Liver (tissue), 9 donors: ENCODE results near the gene CRABP2. TPM values are rescaled to one million over a fixed set of nuclear protein-coding genes. Genes with fewer than 3 reads are reported as not detected.

Source experiments
- DNase-seq: peaks from one replicate; pipeline ENCODE4 v3.0.0-alpha.2; 2017; ENCODE audit warnings: low spot score
- H3K27ac ChIP-seq, 2 donors: one replicate each; pipeline ENCODE4 v1.7.0; 2013; ENCODE audit warnings: inconsistent platforms in 2 of 2, low read length in 2 of 2, control low read depth in 1 of 2, low read depth in 1 of 2, mild to moderate bottlenecking in 1 of 2
- H3K27me3 ChIP-seq, 4 donors: one replicate each; pipeline versions ENCODE4 v1.6.1 to v1.7.0; 2013; ENCODE audit warnings: low read length in 3 of 4, inconsistent platforms in 1 of 4, mild to moderate bottlenecking in 1 of 4, moderate library complexity in 1 of 4; ENCODE audit not compliant: control insufficient read depth in 4 of 4, insufficient read depth in 4 of 4
- H3K36me3 ChIP-seq, 4 donors: one replicate each; pipeline versions ENCODE4 v1.6.1 to v1.7.0; 2013; ENCODE audit warnings: low read length in 3 of 4, mild to moderate bottlenecking in 3 of 4, low read depth in 1 of 4, moderate library complexity in 1 of 4; ENCODE audit not compliant: control insufficient read depth in 4 of 4, insufficient read depth in 3 of 4
- H3K4me1 ChIP-seq, 4 donors: one replicate each; pipeline versions ENCODE4 v1.6.1 to v1.7.0; 2013; ENCODE audit warnings: low read length in 3 of 4, mild to moderate bottlenecking in 3 of 4, moderate library complexity in 1 of 4; ENCODE audit not compliant: control insufficient read depth in 4 of 4, insufficient read depth in 4 of 4
- H3K4me3 ChIP-seq, 3 donors: one replicate each; pipeline versions ENCODE4 v1.6.1 to v1.7.0; 2013; ENCODE audit warnings: low read length in 3 of 3, control low read depth in 1 of 3, low read depth in 1 of 3, mild to moderate bottlenecking in 1 of 3
- H3K9ac ChIP-seq, 2 donors: one replicate each; pipeline ENCODE4 v1.7.0; 2013; ENCODE audit warnings: low read length in 2 of 2, mild to moderate bottlenecking in 2 of 2, moderate library complexity in 2 of 2, control low read depth in 1 of 2, low read depth in 1 of 2
- H3K9me3 ChIP-seq, 4 donors: one replicate each; pipeline versions ENCODE4 v1.6.1 to v1.7.0; 2013; ENCODE audit warnings: low read length in 3 of 4; ENCODE audit not compliant: control insufficient read depth in 4 of 4
- ATF3 ChIP-seq: IDR thresholded peaks from 2 replicates; pipeline ENCODE4 v1.6.1; 2016; ENCODE audit warnings: antibody characterized with exemption
- CTCF ChIP-seq: fragments of 150-350 bp; IDR thresholded peaks from 2 replicates; pipeline ENCODE4 v1.5.1; 2017; ENCODE audit warnings: improper control_type of control experiment, low read depth, low read length; ENCODE audit not compliant: missing input control
- EGR1 ChIP-seq, 2 donors: IDR thresholded peaks; 2 replicates each; pipeline ENCODE4 v1.6.1; 2016 to 2018; ENCODE audit warnings: antibody characterized with exemption in 2 of 2, low read depth in 2 of 2
- FOXA1 ChIP-seq: IDR thresholded peaks from 2 replicates; pipeline ENCODE4 v1.6.1; 2016; ENCODE audit warnings: antibody characterized with exemption
- FOXA2 ChIP-seq: IDR thresholded peaks from 2 replicates; pipeline ENCODE4 v1.6.1; 2016; ENCODE audit warnings: antibody characterized with exemption
- GABPA ChIP-seq, 2 donors: IDR thresholded peaks in 1 of 2; conservative IDR thresholded peaks in 1 of 2; 2 replicates each; pipeline ENCODE4 v1.6.1; 2016; ENCODE audit warnings: antibody characterized with exemption in 2 of 2, mild to moderate bottlenecking in 1 of 2, moderate library complexity in 1 of 2
- HNF4A ChIP-seq, 2 donors: conservative IDR thresholded peaks; 2 replicates each; pipeline ENCODE4 v1.6.1; 2016; ENCODE audit warnings: antibody characterized with exemption in 2 of 2, mild to moderate bottlenecking in 2 of 2
- HNF4G ChIP-seq: IDR thresholded peaks from 2 replicates; pipeline ENCODE4 v1.6.1; 2016; ENCODE audit warnings: antibody characterized with exemption
- JUND ChIP-seq, 2 donors: IDR thresholded peaks; 2 replicates each; pipeline ENCODE4 v1.6.1; 2016; ENCODE audit warnings: antibody characterized with exemption in 2 of 2
- MAX ChIP-seq: IDR thresholded peaks from 2 replicates; pipeline ENCODE4 v1.6.1; 2016; ENCODE audit warnings: antibody characterized with exemption
- NR2F2 ChIP-seq: IDR thresholded peaks from 2 replicates; pipeline ENCODE4 v1.6.1; 2016; ENCODE audit warnings: antibody characterized with exemption
- RAD21 ChIP-seq, 2 donors: IDR thresholded peaks; 2 replicates each; pipeline ENCODE4 v1.6.1; 2016; ENCODE audit warnings: antibody characterized with exemption in 2 of 2, mild to moderate bottlenecking in 2 of 2
- REST ChIP-seq: IDR thresholded peaks from 2 replicates; pipeline ENCODE4 v1.6.1; 2016; ENCODE audit warnings: antibody characterized with exemption, mild to moderate bottlenecking
- RXRA ChIP-seq, 2 donors: IDR thresholded peaks; 2 replicates each; pipeline ENCODE4 v1.6.1; 2017 to 2018; ENCODE audit warnings: antibody characterized with exemption in 2 of 2, mild to moderate bottlenecking in 1 of 2
- SP1 ChIP-seq: IDR thresholded peaks from 2 replicates; pipeline ENCODE4 v1.6.1; 2018; ENCODE audit warnings: antibody characterized with exemption, mild to moderate bottlenecking
- TAF1 ChIP-seq: conservative IDR thresholded peaks from 2 replicates; pipeline ENCODE4 v1.6.1; 2016; ENCODE audit warnings: antibody characterized with exemption, mild to moderate bottlenecking
- YY1 ChIP-seq: IDR thresholded peaks from 2 replicates; pipeline ENCODE4 v1.6.1; 2016; ENCODE audit warnings: antibody characterized with exemption, mild to moderate bottlenecking
- ZBTB33 ChIP-seq: IDR thresholded peaks from 2 replicates; pipeline ENCODE4 v1.6.1; 2016; ENCODE audit warnings: antibody characterized with exemption
- WGBS: extraction: QIAGEN DNeasy Blood & Tissue Kit; methylation state at CpG from one replicate; pipeline ENCODE4 v1.1.7; 2013; 5-methylcytosine and 5-hydroxymethylcytosine counted together
- polyA plus RNA-seq, 2 donors: library from polyadenylated mRNA; stranded (reverse) in 1 of 2; unstranded in 1 of 2; fragments of 200-250 nt in 1 of 2; fragments of >200 nt in 1 of 2; fragmentation: Nextera tagmentation in 1 of 2; extraction: Ambion mirVana in 1 of 2; gene quantifications; one replicate each; pipeline versions ENCODE4 v1.2.1 to v1.2.3, GENCODE V29; 2013 to 2015
- total RNA-seq, 2 donors: library from RNA; depleted of rRNA; stranded (reverse); fragments of >200 nt; gene quantifications; one replicate each; pipeline ENCODE4 v1.2.3, GENCODE V29; 2014
- donor health status: healthy.
- donor health status: healthy.
- donor health status: healthy.
- donor health status: healthy.
- donor health status: healthy.

Gene CRABP2
- total and polyA plus RNA-seq, 4 donors, result 0.14 to 0.22 TPM; not detected in 2

GRCh38 chr1:156682166-156682890 lies 23.1 kb downstream of the CRABP2 start:
- Histone ChIP-seq H3K4me1 (peaks cover 0 to 7% (median under 1%) of the 10 kb centered on the region in 4 donors), H3K27ac (no peak overlapping the region), H3K36me3 (no peaks in the 10 kb centered on the region), H3K9me3 (no peaks in the 10 kb centered on the region), H3K27me3 (peaks cover 0 to 7% (median 4%) of the 10 kb centered on the region in 4 donors), H3K9ac (no peak overlapping the region), H3K4me3 (no peak overlapping the region)
- no peak for DNase-seq
- TF ChIP-seq TAF1 (no peak), EGR1 (IDR thresholded peaks at IDR 0.05; ENCODE audit: low read depth in 2 of 2) (no peak), ZBTB33 (no peak), FOXA2 (no peak), HNF4G (no peak), GABPA (IDR thresholded peaks at IDR 0.05 in 1 of 2, conservative IDR thresholded peaks at IDR 0.05 in 1 of 2) (no peak), CTCF (no peak), ATF3 (no peak), RXRA (IDR thresholded peaks at IDR 0.05) (no peak), SP1 (no peak), JUND (IDR thresholded peaks at IDR 0.05) (no peak)
- 79% methylated on average over 5 of the region's 5 CpGs for WGBS

GRCh38 chr1:156681196-156681960 lies 24.0 kb downstream of the CRABP2 start:
- Histone ChIP-seq H3K4me3 (no peak overlapping the region), H3K4me1 (peaks cover 0 to 8% (median 3%) of the 10 kb centered on the region in 4 donors), H3K27me3 (peaks cover 0 to 7% (median 4%) of the 10 kb centered on the region in 4 donors), H3K27ac (no peak overlapping the region), H3K9ac (no peak overlapping the region), H3K36me3 (no peaks in the 10 kb centered on the region), H3K9me3 (no peaks in the 10 kb centered on the region)
- no peak for DNase-seq
- WGBS, result 71% methylated on average over 8 of the region's 8 CpGs
- TF ChIP-seq RAD21 (IDR thresholded peaks at IDR 0.05) (no peak), REST (no peak), HNF4A (conservative IDR thresholded peaks at IDR 0.05) (no peak), TAF1 (no peak), EGR1 (IDR thresholded peaks at IDR 0.05; ENCODE audit: low read depth in 2 of 2) (no peak), FOXA2 (no peak), SP1 (no peak), ATF3 (no peak), MAX (no peak), NR2F2 (no peak), YY1 (no peak), ZBTB33 (no peak), HNF4G (no peak), GABPA (IDR thresholded peaks at IDR 0.05 in 1 of 2, conservative IDR thresholded peaks at IDR 0.05 in 1 of 2) (no peak), FOXA1 (no peak)
